Gastrocnemius medialis (tissue), 4 donors: ENCODE measurements around the gene NADSYN1.

Source experiments
- POLR2A ChIP-seq, 2 donors: fragments of 450-650 bp; IDR thresholded peaks; one replicate each; pipeline ENCODE4 v1.6.1; 2017; ENCODE audit warnings: antibody characterized with exemption in 2 of 2, mild to moderate bottlenecking in 2 of 2, moderate library complexity in 2 of 2
- TF ChIP-seq, protein P1 (sequence below), 5 experiments: fragments of 450-650 bp in 3 of 5; fragments of 200-600 bp in 2 of 5; sonication (generic) in 2 of 5; IDR thresholded peaks in 4 of 5; conservative IDR thresholded peaks in 1 of 5; 1 replicate in 4 of 5; 2 replicates in 1 of 5; pipeline ENCODE4 v1.5.1; 2016 to 2019; ENCODE audit warnings: antibody characterized with exemption in 5 of 5, mild to moderate bottlenecking in 3 of 5, moderate library complexity in 3 of 5

DNA sequence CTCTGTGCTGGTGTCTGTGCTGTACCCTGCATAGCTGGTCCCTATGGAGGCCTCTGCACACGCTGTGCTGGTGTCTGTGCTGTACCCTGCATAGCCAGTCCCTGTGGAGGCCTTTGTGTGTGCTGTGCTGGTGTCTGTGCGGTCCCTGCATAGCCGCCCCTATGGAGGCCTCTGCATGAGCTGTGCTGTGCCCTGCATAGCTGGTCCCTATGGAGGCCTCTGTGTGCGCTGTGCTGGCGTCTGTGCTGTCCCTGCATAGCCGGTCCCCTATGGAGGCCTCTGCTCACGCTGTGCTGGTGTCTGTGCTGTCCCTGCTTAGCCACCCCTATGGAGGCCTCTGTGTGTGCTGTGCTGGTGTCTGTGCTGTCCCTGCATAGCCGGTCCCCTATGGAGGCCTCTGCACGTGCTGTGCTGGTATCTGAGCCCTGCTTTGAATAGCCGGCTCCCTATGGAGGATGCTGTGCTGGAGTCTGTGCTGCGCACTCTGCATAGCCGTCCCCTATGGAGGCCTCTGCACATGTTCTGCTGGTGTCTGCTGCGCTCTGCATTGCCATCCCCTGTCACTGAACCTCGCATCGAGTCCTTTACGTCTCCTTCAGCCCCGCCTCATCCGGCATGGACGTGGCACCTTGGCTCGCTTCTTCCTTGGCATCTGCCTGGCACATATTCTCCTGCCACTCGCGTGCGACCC is 6.2 kb downstream of the NADSYN1 start:
- TF ChIP-seq, protein P1, sequence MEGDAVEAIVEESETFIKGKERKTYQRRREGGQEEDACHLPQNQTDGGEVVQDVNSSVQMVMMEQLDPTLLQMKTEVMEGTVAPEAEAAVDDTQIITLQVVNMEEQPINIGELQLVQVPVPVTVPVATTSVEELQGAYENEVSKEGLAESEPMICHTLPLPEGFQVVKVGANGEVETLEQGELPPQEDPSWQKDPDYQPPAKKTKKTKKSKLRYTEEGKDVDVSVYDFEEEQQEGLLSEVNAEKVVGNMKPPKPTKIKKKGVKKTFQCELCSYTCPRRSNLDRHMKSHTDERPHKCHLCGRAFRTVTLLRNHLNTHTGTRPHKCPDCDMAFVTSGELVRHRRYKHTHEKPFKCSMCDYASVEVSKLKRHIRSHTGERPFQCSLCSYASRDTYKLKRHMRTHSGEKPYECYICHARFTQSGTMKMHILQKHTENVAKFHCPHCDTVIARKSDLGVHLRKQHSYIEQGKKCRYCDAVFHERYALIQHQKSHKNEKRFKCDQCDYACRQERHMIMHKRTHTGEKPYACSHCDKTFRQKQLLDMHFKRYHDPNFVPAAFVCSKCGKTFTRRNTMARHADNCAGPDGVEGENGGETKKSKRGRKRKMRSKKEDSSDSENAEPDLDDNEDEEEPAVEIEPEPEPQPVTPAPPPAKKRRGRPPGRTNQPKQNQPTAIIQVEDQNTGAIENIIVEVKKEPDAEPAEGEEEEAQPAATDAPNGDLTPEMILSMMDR (IDR thresholded peaks at IDR 0.05 in 4 of 5, conservative IDR thresholded peaks at IDR 0.05 in 1 of 5), result no peak
- no peak for TF ChIP-seq POLR2A (IDR thresholded peaks at IDR 0.05)
